Activated naive CD4-positive, alpha-beta T cell treated with anti-CD3 and anti-CD28 coated beads, Interleukin-2, amount 50 U/mL, for 72 hours (primary cell): Measurements from ENCODE around the gene UBQLN2. TPM values are rescaled to one million over a fixed set of nuclear protein-coding genes. Genes with fewer than 3 reads are reported as not detected.
"Not testable (repeated sequence)": the region's sequence is repeated elsewhere in the genome, so short reads cannot be mapped to it uniquely, and the experiment has no call there.

Experiments
- ATAC-seq, 2 donors: fragments of 150-1000 bp; cut with Tn5 transposase; 2 replicates each; pipeline ENCODE4 v1.10.0; 2021; ENCODE audit warnings: mild to moderate bottlenecking in 2 of 2, moderate library complexity in 2 of 2
- DNase-seq, 2 donors: peaks; one replicate each; pipeline ENCODE4 v3.0.0; 2021 to 2022; ENCODE audit warnings: low spot score in 2 of 2
- H3K27ac Mint-ChIP-seq, 2 donors: one replicate each; pipeline ENCODE4 v1.8.0; 2022; ENCODE audit warnings: mild to moderate bottlenecking in 2 of 2, mixed read lengths in 2 of 2
- H3K36me3 Mint-ChIP-seq, 2 donors: one replicate each; pipeline ENCODE4 v1.8.0; 2022; ENCODE audit warnings: mixed read lengths in 2 of 2
- H3K9me3 Mint-ChIP-seq, 2 donors: one replicate each; pipeline ENCODE4 v1.8.0; 2022; ENCODE audit warnings: mixed read lengths in 2 of 2
- total RNA-seq, 2 donors: library from RNA; stranded (reverse); gene quantifications; one replicate each; pipeline ENCODE4 v1.2.3, GENCODE V29; 2022

The UBQLN2 gene
- total RNA-seq, 2 donors from 2014 or later = 33.4 to 45.8 TPM

- Mint-ChIP-seq H3K9me3 (peaks cover 23 to 31% of the 10 kb centered on the region in 2 donors), H3K36me3 (peaks cover 37 to 50% of the 10 kb centered on the region in 2 donors)
- ATAC-seq, DNase-seq, H3K27ac Mint-ChIP-seq: not testable (repeated sequence)
Measured at GRCh38 chrX:56591830-56592229, 28.4 kb downstream of the UBQLN2 start.

GRCh38 chrX:56600141-56600540, 36.7 kb downstream of the UBQLN2 start:
- Mint-ChIP-seq H3K36me3 (peaks cover 26 to 27% of the 10 kb centered on the region in 2 donors), H3K9me3 (peaks cover 21% of the 10 kb centered on the region in 2 donors), H3K27ac (no peak overlapping the region)
- DNase-seq = no peak
- ATAC-seq = no peak

- H3K27ac Mint-ChIP-seq = no peak overlapping the region
- H3K36me3 Mint-ChIP-seq = peaks cover 18 to 19% of the 10 kb centered on the region in 2 donors
- DNase-seq = no peak
- peaks cover 17% of the 10 kb centered on the region in 2 donors for H3K9me3 Mint-ChIP-seq
- ATAC-seq = no peak
Measured at GRCh38 chrX:56600987-56601386, 37.6 kb downstream of the UBQLN2 start.

GRCh38 chrX:56615282-56615681, 51.9 kb downstream of the UBQLN2 start:
- DNase-seq (no peak), ATAC-seq (no peak)
- Mint-ChIP-seq H3K9me3 (peaks cover 3 to 4% of the 10 kb centered on the region in 2 donors), H3K27ac (no peak overlapping the region), H3K36me3 (peaks cover 13 to 14% of the 10 kb centered on the region in 2 donors)

Other genes starting within 250 kb of the UBQLN2 start
- 10 to 100 TPM; 52.3 to 63.6 TPM for gene NBDY, start 165.6 kb downstream of the UBQLN2 start, total RNA-seq